ENCODE data around the gene TIGD4. TPM values are rescaled to one million over a fixed set of nuclear protein-coding genes. Genes with fewer than 3 reads are reported as not detected.

The TIGD4 gene
- total RNA-seq (2021; ENCODE audit: unreplicated experiment) (0.33 TPM), Bru-seq, nascent RNA (percentile 43 among the genes with signal in this experiment), BruChase-seq, experiment 1, labeled RNA remaining after a 2-hour chase (percentile 52 among the genes with signal in this experiment), BruChase-seq, experiment 2, labeled RNA remaining after a 6-hour chase (percentile 43 among the genes with signal in this experiment)
- polyA plus RNA-seq (2012; ENCODE audit: insufficient read length) = not detected
- long read RNA-seq = 0 reads

DNA sequence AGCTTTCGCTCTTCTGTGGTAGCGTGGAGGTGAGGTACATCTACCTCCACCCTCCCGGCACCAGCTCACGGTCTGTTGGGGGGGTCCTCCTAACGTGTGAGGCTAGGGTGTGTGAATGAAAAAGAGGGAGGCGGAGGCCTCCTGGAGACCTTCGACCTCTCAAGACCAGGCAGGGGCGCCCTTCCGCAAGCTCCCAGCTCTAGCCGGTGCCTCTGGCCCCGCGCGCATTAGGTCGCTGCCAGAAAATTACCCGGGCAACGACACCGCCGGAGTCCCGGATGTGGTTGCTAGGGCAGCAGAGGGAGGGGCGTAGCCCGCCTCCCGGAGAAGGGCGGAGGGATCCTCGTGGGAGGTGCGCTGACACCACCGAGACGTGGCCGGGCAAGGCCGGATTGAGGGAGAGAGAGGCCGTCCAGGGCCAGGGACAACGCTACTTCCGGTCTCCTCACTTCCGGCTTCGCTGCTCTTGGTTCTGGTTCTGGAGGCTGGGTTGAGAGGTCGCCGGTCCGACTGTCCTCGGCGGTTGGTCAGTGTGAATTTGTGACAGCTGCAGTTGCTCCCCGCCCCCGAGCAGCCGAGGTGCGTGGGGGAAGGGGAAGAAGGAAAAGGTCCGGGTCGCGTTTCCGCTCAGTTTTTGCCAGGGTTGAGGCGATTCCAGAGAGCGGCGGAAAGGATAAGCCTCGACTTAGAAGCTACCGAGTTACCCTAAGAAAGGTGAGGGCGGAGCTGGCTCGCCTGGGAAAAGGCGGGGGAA is at the start of gene TIGD4, which contains the start of gene ARFIP1:
Gene TIGD4 (minus strand): TSS at position 218 of the 754 bp plus-strand sequence. CDS start 8,726 bp downstream, outside the sequence.
Gene ARFIP1 (plus strand): TSS at position 442 of the 754 bp plus-strand sequence. CDS start 49,680 bp downstream, outside the sequence.
- Histone ChIP-seq H3K9me3 (ENCODE audit: control insufficient read depth, insufficient read depth, low read depth, low read length) (no peaks in the 10 kb centered on the region), H3K4me1 (ENCODE audit: control insufficient read depth, insufficient read depth, low read length) (peaks cover 5% of the 10 kb centered on the region), H3K36me3 (ENCODE audit: control insufficient read depth, insufficient read depth, low read length) (peaks cover 3% of the 10 kb centered on the region; the same call in 1 of the 2 replicates), H3K27me3 (ENCODE audit: control insufficient read depth, insufficient read depth, low read length) (no peaks in the 10 kb centered on the region), H3K27ac (ENCODE audit: low read length) (peak within 1 kb of the TSS; percentile 86), H3K4me3 (ENCODE audit: low read depth in 2 of 2, low read length in 2 of 2) (peak within 1 kb of the TSS; percentile 88 to 94)
- POLR2A ChIA-PET = interaction anchor here (0.7 kb wide), 1 partner anchor 16 kb away, joined by 5 read pairs; no protein-coding TSS in a partner anchor
- TF ChIP-seq TCF7L2 (IDR thresholded peaks at IDR 0.05; ENCODE audit: low read depth, low read length) (no peak), CTCF (IDR thresholded peaks at IDR 0.05) (peak; percentile 42), SIN3A (IDR thresholded peaks at IDR 0.05; ENCODE audit: borderline replicate concordance, insufficient read depth, low read depth, low read length) (0 out of 2 replicates have a peak, but pooled peaks have one; percentile 63), POLR2AphosphoS5 (IDR thresholded peaks at IDR 0.05; ENCODE audit: low read depth, low read length) (peak; percentile 79), REST (IDR thresholded peaks at IDR 0.05; ENCODE audit: insufficient read depth in 1 of 2, low read depth in 2 of 2, low read length in 1 of 2) (no peak)
- in situ Hi-C loops (cut with HindIII; ENCODE audit: low pct_unique_long_range_greater_than_20kb, low sequenced_read_pairs) (no loop called here), intact Hi-C loops (cut with micrococcal nuclease; ENCODE audit: unreplicated experiment) (no loop called here)
- peak; percentile 99 for ATAC-seq
- no TSS peak for BruUV-seq (replicated peaks)
- CTCF ChIA-PET = interaction anchor here (0.5 kb wide), 1 partner anchor 1176 kb away, joined by 3 read pairs; no protein-coding TSS in a partner anchor
- peak; percentile 86 for DNase-seq (ENCODE audit: low read depth, low spot score)

- Histone ChIP-seq H3K36me3 (ENCODE audit: control insufficient read depth, insufficient read depth, low read length) (no peaks in the 10 kb centered on the region), H3K27me3 (ENCODE audit: control insufficient read depth, insufficient read depth, low read length) (no peaks in the 10 kb centered on the region), H3K27ac (ENCODE audit: low read length) (no peak overlapping the region), H3K4me1 (ENCODE audit: control insufficient read depth, insufficient read depth, low read length) (no peaks in the 10 kb centered on the region), H3K9me3 (ENCODE audit: control insufficient read depth, insufficient read depth, low read depth, low read length) (no peaks in the 10 kb centered on the region), H3K4me3 (ENCODE audit: low read depth in 2 of 2, low read length in 2 of 2) (no peak overlapping the region)
- POLR2A ChIA-PET = no interaction called here
- CTCF ChIA-PET = no interaction called here
- TF ChIP-seq TCF7L2 (IDR thresholded peaks at IDR 0.05; ENCODE audit: low read depth, low read length) (no peak), SIN3A (IDR thresholded peaks at IDR 0.05; ENCODE audit: borderline replicate concordance, insufficient read depth, low read depth, low read length) (no peak), CTCF (IDR thresholded peaks at IDR 0.05) (no peak), REST (IDR thresholded peaks at IDR 0.05; ENCODE audit: insufficient read depth in 1 of 2, low read depth in 2 of 2, low read length in 1 of 2) (no peak), POLR2AphosphoS5 (IDR thresholded peaks at IDR 0.05; ENCODE audit: low read depth, low read length) (no peak)
- intact Hi-C loops (cut with micrococcal nuclease; ENCODE audit: unreplicated experiment) (no loop called here), in situ Hi-C loops (cut with HindIII; ENCODE audit: low pct_unique_long_range_greater_than_20kb, low sequenced_read_pairs) (no loop called here)
- DNase-seq (ENCODE audit: low read depth, low spot score) (no peak), ATAC-seq (no peak)
- BruUV-seq (replicated peaks) = no TSS peak
Measured at GRCh38 chr4:152828122-152828521, 48.6 kb upstream of the TIGD4 start.
